ENCODE data around the gene TBCD.
"Not testable (repeated sequence)": the region's sequence is repeated elsewhere in the genome, so short reads cannot be mapped to it uniquely, and the experiment has no call there.

Gene TBCD

DNA sequence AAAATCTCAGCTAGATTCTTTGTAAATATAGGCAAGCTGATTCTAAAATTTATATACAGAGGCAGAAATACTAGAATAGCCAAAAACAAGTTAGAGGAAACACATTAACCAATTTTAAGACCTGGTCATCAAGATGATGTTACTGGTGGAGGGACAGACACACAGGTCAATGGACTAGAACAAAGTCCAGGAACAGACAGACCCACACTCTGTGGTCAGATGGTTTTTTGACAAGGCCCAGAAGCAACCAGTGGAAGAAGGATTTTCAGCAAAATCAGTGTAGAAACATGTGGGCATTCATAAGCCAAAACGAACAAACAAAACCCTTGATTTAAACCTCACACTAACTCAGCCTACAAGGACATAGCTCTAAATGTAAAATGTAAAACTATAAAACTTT is 227.9 kb downstream of the TBCD start:
- no peak for DNase-seq

DNA sequence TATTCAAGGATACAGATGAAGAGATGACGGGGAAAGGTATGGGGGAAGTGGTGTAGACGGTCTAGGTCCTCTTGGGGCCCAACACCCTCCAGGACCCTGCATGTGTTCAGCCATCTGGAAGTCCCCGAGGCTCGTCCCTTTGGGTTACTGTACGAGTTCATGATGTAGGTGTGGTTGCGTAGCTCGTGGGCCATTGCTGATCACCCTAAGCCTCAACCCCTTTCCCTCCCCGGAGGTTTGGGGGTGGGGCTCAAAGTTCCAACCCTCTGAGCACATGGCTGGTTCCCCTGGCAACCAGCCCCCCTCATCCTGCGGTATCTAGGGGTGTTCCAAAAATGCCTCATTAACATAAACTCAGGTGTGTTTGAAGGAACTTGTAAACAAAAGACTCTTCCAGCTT is 228.8 kb downstream of the TBCD start:
- DNase-seq: no peak

GRCh38 chr17:82981141-82981730 is 229.4 kb downstream of the TBCD start:
- DNase-seq: no peak

GRCh38 chr17:82983510-82984248 is 231.8 kb downstream of the TBCD start:
- DNase-seq: no peak

- not testable (repeated sequence) for DNase-seq
These were observed 232.4 kb downstream of the TBCD start for GRCh38 chr17:82984249-82984617.

DNA sequence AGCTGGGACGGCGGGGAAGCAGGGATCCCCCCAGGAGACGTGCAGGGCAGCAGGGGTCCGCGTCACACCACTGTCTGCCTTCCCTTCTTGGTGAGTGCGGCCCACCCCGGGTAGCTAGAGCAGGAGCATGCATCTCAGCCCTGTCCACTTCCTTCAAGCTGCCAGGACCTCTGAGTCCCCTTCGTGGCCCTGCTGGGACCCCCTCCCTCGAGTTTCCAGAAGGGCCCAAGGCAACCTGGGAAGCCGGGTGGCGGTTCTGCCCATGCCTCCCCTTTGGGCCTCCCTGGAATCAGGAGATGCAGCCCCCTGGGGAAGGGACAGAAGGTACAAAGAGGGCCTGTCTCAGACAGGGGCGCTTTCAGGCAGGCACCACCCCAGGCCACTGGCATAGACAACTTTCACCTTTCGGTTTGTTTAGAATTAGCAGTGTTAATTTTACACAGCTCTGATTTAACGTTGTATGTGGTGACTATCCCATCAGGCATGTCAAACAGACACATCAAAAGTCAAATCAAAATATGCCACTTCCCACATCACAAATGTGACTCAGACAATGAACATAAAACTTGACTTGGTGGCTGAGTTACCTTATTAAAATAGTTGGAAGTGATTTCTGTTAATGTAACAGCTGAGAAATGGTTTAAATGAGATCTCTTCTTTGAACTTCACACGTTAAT is 233.0 kb downstream of the TBCD start:
- no peak for DNase-seq

DNA sequence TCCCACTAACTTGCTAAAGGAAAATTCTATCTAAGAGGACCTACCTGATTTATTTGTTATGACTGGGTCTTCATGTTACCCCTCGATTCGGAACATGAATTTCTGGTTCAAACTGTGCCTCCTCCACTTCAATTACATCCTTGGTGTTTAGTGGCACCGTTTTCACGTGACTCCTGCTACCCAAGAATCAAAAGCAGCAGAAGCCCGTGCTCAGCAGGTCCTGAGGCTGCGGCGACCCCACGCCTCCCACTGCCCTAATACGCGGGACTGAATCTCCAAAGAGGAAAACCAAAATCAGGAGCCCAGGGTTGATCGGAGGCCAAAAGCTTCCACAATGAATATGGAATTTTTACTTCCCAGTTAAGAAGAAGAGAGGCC is 233.6 kb downstream of the TBCD start:
- DNase-seq: no peak

GRCh38 chr17:82985973-82986372 is 234.1 kb downstream of the TBCD start:
- DNase-seq: no peak

- DNase-seq: not testable (repeated sequence)
These were observed 237.2 kb downstream of the TBCD start for GRCh38 chr17:82989051-82989450.

- no peak for DNase-seq
These were observed 238.0 kb downstream of the TBCD start for GRCh38 chr17:82989881-82990280.

- no peak for DNase-seq
These were observed 241.1 kb downstream of the TBCD start for GRCh38 chr17:82993005-82993404.
